ENCODE data around the gene EHMT1.
"Not testable (repeated sequence)": the region's sequence is repeated elsewhere in the genome, so short reads cannot be mapped to it uniquely, and the experiment has no call there.

Gene EHMT1

GRCh38 chr9:137789295-137789895 lies 170.6 kb downstream of the EHMT1 start:
- DNase-seq = no peak

GRCh38 chr9:137791947-137792346 lies 173.1 kb downstream of the EHMT1 start:
- DNase-seq = no peak

- DNase-seq = no peak
These were observed 174.5 kb downstream of the EHMT1 start for GRCh38 chr9:137793196-137793841.

- DNase-seq = no peak
These were observed 176.4 kb downstream of the EHMT1 start for GRCh38 chr9:137795156-137795666.

GRCh38 chr9:137797206-137798120 lies 178.7 kb downstream of the EHMT1 start:
- no peak for DNase-seq

- no peak for DNase-seq
These were observed 179.3 kb downstream of the EHMT1 start for GRCh38 chr9:137798142-137798541.

GRCh38 chr9:137798901-137799629 lies 180.3 kb downstream of the EHMT1 start:
- DNase-seq = no peak

- DNase-seq = no peak
These were observed 180.8 kb downstream of the EHMT1 start for GRCh38 chr9:137799630-137799983.

GRCh38 chr9:137800196-137801022 lies 181.6 kb downstream of the EHMT1 start:
- no peak for DNase-seq

- no peak for DNase-seq
These were observed 182.2 kb downstream of the EHMT1 start for GRCh38 chr9:137801023-137801319.

- DNase-seq = no peak
These were observed 183.2 kb downstream of the EHMT1 start for GRCh38 chr9:137802021-137802420.

GRCh38 chr9:137802521-137803243 lies 183.9 kb downstream of the EHMT1 start:
- DNase-seq = no peak

- no peak for DNase-seq
These were observed 186.3 kb downstream of the EHMT1 start for GRCh38 chr9:137804908-137805630.

- no peak for DNase-seq
These were observed 189.2 kb downstream of the EHMT1 start for GRCh38 chr9:137807721-137808703.

GRCh38 chr9:137809040-137809576 lies 190.3 kb downstream of the EHMT1 start:
- no peak for DNase-seq

- DNase-seq = not testable (repeated sequence)
These were observed 191.1 kb downstream of the EHMT1 start for GRCh38 chr9:137809726-137810450.

- DNase-seq = no peak
These were observed 192.6 kb downstream of the EHMT1 start for GRCh38 chr9:137811283-137811870.

GRCh38 chr9:137812356-137813023 lies 193.7 kb downstream of the EHMT1 start:
- DNase-seq = no peak
